ENCODE measurements around the gene PROM1.

GRCh38 chr4:16090096-16090705, 6.4 kb upstream of the PROM1 start:
- TF ChIP-seq, protein P1, sequence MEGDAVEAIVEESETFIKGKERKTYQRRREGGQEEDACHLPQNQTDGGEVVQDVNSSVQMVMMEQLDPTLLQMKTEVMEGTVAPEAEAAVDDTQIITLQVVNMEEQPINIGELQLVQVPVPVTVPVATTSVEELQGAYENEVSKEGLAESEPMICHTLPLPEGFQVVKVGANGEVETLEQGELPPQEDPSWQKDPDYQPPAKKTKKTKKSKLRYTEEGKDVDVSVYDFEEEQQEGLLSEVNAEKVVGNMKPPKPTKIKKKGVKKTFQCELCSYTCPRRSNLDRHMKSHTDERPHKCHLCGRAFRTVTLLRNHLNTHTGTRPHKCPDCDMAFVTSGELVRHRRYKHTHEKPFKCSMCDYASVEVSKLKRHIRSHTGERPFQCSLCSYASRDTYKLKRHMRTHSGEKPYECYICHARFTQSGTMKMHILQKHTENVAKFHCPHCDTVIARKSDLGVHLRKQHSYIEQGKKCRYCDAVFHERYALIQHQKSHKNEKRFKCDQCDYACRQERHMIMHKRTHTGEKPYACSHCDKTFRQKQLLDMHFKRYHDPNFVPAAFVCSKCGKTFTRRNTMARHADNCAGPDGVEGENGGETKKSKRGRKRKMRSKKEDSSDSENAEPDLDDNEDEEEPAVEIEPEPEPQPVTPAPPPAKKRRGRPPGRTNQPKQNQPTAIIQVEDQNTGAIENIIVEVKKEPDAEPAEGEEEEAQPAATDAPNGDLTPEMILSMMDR (IDR thresholded peaks at IDR 0.05; ENCODE audit: low read length) = no peak
- TF ChIP-seq EZH2 (optimal IDR thresholded peaks at IDR 0.05; ENCODE audit: low read depth, low read length) (no peak), EZH2phosphoT487 (IDR thresholded peaks at IDR 0.05; ENCODE audit: low read length) (no peak)
